ENCODE results near the gene UGDH.

UGDH gene

DNA sequence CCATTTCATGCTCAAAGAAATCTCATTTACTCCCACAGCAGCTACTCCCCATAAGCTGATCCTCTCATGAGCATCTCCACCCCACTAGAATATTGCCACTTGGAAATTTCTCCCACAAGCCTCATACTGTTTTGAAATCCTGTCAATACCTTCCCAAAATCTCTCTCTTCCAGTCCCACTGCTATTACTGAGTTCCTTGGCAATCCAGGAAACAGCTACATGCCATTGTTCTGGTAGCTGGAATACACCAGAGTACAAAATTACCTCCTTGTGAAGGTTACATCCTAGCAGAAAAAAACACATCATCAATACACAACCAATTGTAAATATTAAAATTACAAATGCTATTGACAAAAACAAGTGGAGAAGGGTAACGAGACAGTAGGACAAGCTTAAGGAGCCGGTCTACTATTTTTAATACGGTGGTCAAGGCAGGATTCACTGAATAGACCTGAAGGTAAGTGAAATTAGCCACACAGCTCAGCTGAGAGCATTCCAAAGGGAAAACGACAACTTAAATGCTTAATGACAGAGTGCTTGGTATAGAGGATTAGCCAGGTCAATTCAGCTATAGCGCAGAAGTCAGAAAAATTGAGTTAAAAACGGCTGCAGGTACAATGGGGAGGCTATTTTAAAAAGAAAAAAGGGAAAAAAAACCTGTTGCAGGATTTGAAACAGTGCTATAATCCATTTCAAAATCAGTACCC lies 74.9 kb downstream of the UGDH start:
- DNase-seq, result no peak

DNA sequence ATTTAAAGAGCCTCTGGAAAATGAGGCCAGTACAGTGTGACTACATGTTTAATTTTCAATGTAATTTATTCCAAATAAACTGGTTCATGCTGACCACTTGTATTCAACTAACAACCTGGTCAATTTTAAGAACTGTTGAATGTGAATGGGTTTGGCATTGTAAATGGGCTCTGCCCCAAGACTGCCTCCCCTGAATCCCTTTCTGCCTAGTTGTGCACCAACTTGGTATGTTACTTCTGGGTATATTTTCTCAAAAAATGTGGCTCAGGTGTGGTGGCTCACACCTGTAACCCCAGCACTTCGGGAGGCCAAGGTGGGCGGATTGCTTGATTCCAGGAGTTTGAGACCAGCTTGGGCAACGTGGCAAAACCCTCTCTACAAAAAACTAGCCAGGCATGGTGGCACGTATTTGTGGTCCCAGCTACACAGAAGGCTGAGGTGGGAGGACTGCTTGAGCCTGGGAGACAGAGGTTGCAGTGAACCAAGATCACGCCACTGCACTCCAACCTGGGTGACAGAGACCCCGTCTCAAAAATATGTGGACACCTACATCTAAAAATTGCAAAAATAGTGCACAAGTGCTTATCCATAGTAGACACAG lies 75.7 kb downstream of the UGDH start:
- DNase-seq, result no peak

DNA sequence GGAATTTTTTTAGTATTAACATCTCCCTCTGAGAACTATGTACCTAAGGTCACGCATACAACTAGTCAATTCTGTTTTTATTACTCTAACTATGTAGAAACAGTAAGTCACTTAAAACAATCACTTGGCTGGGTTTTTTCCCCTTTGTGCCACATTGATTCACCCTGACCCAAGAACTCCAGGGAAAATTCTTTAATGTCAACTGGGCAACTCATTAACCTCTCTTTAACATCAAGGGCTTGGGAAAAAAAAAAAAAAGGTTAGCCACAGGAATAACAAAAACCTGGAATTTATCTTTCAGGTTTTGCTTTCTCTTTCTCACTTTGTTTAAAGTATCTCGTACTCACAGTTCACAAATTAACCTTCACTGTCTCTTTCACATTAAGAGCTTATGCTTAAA lies 76.6 kb downstream of the UGDH start:
- no peak for DNase-seq
